GM18499 (cell line): ENCODE data around the gene BMP7.

Experiments used
- ATAC-seq: cut with Tn5 transposase; IDR thresholded peaks from one replicate; pipeline ENCODE4 v1.9.1; 2021; ENCODE audit warnings: moderate number of reproducible peaks; ENCODE audit not compliant: insufficient read depth, unreplicated experiment

BMP7 gene

DNA sequence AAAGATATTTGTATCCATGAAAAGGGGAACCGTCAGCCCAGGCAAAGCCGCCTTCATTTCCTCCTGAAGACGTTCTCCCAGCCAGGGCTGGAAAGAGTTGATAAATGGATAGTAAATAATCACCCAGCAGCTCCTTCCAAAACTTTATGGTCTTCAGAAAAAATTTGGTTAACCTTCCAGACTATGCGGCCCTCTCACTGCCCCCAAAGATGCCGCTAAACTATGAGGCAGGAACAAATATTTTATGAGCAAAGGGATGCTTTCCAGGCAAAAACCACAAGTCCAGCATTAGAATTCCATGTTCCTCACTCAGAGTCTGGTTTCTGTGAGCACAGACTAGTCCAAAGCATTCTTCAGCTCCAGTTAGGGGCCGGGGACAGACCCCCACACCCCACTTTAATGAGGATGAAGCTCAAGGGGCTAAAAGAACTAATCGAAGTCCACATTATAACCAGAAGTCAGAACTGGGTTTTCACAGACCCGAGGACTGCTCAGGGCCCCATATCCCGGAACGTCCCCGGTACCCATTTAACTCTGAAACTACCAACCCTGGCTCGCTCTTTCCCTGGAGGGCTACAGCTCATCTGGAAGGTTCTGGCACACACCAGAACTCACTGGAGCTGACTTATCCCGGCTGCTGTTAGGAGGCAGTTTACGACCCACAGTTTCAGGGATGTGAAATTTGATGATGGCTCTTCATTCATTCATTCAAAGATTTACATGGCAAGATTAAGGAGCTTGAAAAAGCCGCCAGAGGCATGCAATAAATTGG is 29.4 kb downstream of the BMP7 start:
- ATAC-seq = no peak

DNA sequence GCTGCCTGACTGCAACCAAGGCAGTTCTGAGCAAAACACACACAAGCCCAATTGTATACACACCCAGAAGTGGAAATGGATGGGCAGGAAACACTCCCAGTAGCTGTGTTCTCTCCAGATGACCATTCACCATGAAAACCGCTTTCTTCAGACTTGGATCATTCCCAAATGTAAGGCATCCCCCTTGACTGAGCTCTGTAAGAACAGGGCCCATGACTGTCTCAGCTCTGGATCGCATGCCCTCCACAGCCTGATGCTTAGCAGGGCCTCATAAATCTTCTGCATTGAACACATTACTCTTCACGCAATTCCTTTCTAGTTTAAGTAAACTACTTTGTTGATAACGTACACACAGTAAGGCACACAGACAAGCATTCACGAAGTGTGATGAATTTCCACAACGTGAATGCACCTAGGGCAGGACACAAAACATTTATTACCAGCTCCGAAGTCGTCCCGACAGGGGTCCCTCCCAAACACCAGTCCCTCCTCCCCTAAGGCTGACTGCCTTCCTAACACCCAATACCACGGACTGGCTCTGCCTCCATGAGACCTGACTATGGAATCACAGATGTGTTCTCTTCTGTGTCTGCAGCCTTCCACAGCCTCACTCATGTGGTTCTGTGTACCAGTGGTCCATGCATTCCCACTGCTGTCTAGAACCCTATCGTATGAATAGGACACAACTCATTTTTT is 31.7 kb downstream of the BMP7 start:
- ATAC-seq = no peak

DNA sequence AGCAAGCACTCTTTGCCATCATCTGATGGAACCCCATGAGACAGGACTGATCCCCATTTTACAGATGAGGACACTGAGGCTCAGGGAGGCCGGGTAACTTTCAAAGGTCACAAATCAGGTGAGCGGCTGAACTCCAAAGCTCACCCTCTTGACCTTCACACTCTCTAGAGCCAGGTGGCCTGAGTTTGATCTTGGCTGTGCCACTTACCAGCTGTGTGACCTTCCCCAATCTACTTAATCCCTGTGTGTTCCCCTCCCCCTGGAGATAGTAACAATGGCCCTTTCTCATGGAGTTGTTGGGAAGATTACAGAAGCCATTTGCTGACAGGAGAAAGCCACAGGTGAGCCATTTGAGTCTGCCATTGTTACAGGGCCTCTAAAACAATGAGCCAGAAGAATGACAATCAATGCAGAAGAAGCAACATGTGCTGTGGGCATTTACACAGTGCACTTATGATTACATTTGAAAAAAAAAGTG is 34.5 kb downstream of the BMP7 start:
- ATAC-seq = no peak

DNA sequence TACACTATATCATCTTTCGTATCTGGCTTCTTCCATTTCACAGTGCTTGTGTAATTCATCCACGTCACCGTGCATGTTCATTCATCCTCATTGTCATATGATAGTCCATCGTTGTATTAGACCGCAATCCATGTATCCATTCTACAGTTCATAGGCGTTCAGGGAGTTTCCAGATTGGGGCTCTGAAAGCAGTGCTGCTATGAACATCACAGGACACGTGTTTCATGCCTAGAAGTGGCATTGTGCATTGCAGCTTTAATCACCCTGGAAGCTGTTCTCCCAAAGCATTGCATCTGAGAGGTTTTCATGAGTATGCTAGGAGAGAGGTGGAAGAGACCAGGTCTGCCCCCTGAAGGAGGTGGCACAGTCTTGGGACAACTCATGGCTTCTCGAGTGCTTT is 35.3 kb downstream of the BMP7 start:
- ATAC-seq = no peak

DNA sequence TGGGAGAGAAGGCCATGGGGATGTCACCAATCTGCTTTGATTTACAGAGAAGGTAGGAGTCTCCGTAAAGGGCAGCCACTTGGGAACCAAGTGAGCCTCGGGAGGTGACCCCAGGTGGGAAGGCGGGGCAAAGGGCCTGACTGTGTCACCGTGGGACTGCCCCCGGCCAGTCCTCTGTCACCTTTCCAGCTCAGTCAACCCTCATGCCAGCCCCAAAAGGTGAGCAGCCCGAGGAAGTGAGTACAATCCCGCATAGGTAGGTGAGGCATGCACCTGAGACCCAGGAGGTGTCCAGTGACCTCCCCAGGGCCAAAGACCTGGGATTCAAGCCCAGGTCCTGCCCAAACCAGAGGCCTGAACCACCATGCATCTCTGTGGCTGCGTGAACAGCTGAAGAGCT is 36.2 kb downstream of the BMP7 start:
- ATAC-seq = no peak

DNA sequence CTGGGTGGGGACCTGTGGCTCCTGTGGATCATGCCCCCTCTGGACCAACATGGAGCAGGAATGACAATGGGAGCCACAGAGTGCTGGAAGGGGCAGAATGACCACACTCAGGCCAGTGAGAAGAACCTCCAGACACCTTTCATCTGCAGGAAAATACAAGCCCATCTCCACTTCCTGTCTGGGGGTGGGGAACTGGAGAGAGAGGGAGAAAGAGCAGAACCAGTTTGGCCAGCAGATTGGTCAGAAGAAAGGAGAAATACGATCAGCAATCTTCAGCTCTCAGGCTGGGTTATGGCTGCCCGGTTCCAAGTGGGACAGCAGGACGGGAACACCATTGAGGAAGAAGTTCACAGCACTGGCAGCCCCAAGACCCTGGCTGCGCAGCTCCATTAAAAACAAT is 37.0 kb downstream of the BMP7 start:
- no peak for ATAC-seq

DNA sequence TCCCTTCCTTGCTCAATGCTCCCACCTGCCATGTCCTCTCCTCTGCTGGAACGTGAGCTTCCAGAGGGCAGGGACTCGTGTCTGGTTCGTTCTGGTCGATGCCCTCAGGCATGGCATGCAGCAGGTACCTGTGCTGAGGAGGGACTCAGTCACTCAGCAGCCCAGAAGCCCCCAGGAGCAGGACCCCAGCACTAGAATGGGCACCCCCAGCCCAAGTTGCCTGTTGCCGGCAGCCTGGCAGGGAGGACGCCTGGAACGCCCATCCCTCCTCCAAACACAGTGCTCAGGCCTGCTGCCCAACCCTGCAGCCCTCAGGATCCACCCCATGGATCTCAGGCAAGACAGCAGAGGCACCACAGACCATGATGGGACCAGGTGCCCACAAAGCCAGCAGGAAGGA is 40.6 kb downstream of the BMP7 start:
- no peak for ATAC-seq

DNA sequence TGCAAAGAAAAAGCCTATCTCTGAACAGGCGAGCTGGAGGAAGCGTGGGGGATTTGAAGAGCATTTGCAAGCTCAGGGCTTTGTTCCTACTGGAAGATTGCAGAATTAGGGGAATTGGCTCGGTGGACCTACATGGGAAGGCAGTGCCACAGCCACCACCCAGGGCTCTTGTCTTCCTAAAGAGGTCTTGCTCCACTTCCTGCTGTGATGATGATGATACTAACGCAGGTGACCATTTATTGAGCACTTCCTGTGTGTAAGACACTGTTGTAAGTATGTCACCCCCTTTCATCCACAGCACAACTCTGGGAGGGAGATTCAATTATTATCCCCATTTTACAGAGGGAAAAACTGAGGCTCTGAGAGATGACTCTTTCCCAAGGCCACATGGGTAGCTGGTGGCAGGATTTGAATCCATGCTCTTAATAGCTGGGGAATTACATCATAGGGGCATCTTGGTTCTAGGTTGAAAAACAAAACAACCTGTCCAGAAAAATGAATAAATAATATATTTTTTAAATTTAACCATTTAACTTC is 41.2 kb downstream of the BMP7 start:
- no peak for ATAC-seq

DNA sequence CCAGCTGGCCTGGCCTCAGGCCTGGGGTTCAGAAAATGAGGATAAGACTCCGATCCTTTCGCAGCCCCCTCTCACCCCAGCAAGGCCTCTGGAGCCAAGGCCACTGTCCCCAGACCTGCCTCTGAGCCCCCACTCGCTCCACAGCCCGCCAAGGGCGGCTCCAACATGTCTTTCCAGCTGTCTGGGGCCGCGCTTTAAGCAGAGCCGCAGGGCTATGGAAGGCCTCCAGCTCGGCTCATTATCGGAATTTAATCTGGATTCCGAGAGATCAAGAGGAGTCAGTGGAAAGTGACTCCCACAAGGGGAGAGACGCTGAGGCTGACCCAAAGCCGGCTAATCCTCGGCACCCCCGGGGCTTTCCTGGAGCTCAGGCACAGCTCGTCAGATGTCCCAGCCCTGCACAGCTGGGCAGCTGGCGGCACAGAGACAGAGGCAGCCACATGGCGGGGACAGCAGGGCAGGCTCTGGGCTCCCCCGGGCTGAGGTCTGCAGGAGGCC is 41.8 kb downstream of the BMP7 start:
- ATAC-seq = no peak

DNA sequence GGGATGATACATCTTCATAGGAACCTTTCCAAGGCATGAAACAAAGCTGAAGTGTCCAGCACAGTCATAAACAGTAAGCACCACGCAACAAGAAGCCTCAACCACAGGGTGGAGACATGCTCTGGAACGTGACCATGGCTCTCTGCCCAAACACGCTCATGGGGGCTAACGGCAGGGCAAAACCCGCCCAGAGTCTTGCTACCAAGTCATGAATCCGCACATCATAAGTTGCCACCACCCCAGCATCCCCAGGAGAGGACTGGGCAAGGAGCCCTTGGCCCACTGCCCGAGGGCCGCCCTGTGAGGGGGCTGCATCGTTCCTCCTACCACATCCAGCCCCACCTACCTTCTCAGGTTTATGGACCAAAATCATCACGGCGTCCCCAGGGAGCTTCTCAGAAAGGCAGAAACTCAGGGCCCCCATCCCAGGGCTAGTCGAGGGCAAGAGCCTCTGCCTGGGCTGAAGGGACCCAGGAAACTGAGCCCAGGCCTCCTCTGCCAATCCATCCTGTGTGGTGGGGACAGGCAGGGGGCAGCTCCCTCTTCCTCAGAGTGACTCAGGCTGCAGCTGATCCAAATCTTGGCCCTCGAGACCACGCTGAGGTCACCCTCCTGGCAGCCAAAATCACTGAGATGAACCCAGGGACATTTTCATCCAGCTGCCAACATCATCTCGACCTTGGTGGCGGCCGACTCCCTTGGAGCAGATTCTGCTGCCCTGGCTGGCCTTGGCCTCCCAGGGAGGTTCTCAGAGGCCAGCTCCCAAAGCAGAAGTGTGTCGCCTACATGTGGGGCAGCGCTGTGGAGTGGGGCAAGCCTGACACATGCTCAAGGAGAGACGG is 42.6 kb downstream of the BMP7 start:
- ATAC-seq = no peak

DNA sequence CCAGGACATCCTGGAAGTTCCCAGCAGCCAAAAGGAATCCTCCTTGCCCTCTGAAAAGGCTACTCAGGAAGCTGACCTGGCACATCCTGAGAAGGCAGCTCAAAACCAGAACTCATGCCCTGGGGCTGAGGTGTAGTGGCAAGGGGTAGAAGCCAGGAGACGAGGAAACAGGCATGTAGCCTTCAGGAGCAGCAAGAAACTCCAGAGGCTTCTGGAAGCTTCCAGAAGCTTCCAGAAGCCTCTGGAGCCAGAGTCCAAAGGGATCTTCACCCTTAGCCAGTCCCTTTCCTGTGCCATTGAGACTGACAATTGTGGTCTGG is 43.9 kb downstream of the BMP7 start:
- ATAC-seq = no peak

DNA sequence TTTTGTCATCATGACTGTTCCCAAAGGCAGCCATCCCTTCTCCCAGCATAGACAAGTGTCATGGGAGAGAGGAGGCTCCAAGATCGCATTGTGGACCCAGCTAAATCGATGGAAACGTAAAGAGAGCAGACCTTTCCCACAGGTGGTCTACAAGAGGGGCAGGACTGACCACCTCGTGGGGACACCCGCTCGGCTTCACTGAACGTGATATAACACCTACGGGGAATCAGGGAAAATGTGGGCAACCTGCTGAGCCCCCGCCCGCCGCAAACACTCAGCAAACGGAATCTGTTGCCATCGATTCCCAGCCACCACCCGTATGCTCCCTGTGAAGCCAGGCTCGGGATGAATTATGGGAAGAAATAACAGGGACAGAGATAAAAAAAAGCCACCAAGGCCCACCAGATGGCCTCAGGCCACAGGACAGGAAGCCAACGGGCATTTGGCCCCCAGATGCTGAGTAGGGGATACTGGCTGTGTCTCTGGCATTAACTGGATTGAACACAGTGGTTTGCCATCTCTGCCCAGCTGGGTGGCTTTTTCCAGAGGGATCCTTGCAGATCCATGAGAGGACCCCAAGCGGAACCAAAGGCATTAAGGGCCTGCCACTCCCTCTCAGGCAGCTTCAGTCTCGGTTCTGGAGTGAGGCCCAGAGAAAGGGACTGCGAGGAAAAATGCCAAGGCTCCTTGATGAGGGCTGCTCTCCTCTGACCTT is 44.4 kb downstream of the BMP7 start:
- no peak for ATAC-seq

DNA sequence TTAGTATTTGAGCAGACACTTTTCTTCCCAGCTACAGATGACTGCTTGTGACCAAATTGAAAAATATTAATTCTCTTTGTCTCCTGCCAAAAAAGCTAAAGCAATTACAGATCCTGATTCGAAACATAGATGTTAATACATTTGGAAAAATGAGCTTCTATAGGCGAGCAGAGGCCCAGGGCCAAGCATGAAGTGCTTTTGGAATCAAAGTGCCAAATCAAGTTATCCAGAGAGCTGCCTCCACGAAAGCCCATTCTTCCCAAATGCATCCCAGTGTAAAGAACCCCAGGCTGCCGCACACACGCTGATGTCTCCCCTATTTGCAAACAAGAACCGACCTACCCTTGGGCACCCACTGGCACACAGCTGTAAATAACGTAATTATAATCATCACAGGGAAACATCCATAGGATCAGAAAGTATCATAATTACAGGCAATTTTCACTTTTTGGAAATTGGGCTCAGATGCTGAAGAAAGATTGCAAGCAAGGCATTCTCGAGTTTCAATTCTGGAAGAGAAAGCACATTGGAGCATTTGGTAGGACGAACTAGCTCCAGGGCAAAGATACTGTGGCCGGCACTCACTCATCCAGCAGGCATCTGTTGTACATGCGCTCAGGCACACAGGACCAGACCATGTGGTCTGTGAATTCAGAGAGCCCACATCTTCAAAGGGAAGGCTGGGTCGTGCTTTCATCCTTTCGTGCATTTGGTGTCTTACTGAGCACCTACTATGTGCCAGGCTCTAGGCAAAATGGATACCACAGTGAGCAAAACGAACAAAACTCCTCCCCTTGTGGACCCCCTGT is 45.9 kb downstream of the BMP7 start:
- no peak for ATAC-seq

DNA sequence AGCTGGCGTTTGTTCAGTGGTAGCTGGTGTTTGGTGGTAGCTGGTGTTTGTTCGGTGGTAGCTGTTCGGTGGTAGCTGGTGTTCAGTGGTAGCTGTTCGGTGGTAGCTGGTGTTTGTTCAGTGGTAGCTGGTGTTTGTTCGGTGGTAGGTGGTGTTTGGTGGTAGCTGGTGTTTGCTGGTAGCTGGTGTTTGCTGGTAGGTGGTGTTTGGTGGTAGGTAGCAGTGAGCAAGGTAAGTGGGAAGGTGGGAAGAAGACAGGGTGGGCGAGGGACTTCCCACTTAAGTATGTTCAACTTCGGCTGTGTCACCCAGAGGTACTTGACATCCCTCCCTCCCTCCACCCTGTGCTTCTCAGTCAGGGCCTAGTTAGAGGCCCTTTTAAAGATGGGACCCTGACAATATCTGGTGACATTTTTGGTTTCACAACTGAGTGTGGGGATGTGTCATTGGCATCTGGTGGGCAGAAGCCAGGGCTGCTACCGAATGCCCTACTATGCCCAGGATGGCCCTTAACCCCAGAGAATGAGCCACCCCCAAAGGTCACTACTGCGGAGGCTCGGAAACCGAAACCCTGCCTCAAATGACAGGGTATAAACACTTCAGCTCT is 47.3 kb downstream of the BMP7 start:
- ATAC-seq = no peak

DNA sequence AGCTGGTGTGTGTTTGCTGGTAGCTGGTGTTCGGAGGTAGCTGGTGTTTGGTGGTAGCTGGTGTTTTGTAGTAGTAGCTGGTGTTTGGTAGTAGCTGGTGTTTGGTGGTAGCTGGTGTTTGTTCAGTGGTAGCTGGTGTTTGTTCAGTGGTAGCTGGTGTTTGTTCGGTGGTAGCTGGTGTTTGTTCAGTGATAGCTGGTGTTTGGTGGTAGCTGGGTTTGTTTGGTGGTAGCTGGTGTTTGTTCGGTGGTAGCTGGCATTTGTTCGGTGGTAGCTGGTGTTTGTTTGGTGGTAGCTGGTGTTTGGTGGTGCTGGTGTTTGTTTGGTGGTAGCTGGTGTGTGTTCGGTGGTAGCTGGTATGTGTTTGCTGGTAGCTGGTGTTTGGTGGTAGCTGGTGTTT is 48.0 kb downstream of the BMP7 start:
- ATAC-seq = no peak

DNA sequence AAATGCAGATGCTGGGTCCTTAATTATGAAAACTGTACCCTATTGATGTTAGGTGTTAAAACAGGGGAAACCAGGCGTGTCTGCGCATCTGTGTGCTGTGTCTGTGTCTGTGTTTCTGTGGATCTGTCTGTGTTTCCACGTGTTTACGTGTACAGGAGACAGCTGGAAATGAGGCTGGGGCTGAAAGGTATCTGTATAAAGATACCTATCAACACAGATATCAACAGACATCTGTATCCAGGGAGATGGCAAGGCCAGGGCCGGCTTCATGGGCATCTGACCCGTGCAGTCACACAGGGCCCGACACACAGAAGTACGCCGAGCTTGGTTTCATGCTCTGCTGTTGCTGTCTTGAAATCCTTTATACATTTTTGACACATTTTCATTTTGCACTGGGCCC is 48.6 kb downstream of the BMP7 start:
- no peak for ATAC-seq

DNA sequence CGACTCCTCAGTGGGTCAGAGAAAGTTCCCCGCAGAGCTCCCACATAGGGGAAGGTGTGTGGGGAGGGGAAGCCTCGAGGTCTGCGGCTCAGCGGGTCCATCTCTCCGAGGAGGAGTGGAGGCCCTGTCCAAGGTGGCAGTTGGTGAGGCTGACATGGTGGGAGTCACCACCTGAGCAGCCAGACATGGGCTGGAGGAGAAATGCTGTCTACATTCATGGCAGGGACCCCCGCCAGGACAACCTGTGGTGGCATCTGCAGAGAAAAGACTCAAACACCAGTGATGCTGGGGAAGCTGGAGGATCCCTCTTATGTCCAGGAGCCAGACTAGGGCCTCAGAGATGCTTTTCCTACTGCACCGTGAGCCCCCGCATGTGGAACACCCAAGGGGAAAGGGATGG is 49.8 kb downstream of the BMP7 start:
- no peak for ATAC-seq

DNA sequence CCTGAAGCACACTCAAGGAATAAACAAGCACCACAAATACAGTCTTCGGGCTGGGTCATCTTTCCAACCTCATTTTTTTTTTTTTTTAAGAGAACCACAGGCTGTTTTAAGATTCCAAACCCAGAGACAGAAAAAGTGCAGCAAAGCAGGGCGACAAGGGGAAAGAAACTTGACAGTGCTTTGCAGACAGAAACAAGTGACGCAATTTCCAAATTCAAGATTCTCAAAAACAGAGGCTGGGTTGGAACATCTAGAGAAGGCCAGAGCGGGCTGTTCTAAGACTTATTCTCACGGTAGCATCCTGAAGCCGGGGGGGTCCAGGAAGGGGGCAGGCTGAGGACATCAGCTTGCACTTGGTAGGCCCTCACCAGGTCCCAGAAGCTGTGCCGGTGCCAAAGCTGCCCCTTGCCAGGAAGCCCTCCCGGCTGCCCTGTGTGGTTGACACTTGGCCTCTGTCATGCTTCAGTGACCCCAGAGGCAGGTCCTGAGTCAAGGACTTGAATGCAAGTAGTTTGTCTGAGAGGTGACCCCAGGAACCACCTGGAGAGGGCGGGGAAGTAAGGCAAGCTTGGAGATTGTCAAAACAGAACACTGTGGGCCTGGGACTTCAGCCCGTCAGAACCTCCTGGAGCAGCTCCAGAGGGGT is 50.5 kb downstream of the BMP7 start:
- ATAC-seq = no peak
